ENCODE measurements around the gene SAP30BP. TPM values are rescaled to one million over a fixed set of nuclear protein-coding genes. Genes with fewer than 3 reads are reported as not detected.

The SAP30BP gene
- total RNA-seq, 4 donors from 2014 or later, result 50.3 to 81.3 (median 77.6) TPM

DNA sequence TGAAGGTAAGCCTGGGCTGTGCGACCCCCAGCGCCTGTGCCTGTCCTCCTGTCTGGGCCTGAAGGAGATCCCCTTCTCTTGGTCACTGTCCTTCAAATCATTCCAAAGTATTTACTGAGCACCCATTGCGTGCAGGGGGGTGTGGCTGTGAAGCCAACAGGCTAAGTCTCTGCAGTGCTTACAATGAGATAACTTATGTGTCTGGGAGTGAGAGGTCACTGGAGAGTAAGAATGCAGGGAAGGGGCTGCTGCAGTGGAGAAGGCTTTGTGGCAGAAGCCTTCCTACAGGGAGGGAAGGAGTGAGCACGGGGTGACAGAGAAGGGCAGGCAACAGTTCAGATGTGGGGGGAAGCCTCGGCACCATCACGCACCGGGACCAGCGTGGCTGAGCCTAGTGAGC lies 45.1 kb upstream of the SAP30BP start:
- H3K27me3 ChIP-seq, result no peaks in the 10 kb centered on the region
- intact Hi-C loops (cut with DNase I), result no loop called here
- WGBS, result 85% methylated on average over 8 of the region's 8 CpGs
- no peaks in the 10 kb centered on the region for H3K4me1 ChIP-seq
- no peaks in the 10 kb centered on the region for H3K9me3 ChIP-seq
- TF ChIP-seq EP300 (IDR thresholded peaks at IDR 0.05) (no peak), POLR2A (IDR thresholded peaks at IDR 0.05; ENCODE audit: low read depth) (no peak), POLR2AphosphoS5 (IDR thresholded peaks at IDR 0.05) (no peak)
- TF ChIP-seq, protein P1, sequence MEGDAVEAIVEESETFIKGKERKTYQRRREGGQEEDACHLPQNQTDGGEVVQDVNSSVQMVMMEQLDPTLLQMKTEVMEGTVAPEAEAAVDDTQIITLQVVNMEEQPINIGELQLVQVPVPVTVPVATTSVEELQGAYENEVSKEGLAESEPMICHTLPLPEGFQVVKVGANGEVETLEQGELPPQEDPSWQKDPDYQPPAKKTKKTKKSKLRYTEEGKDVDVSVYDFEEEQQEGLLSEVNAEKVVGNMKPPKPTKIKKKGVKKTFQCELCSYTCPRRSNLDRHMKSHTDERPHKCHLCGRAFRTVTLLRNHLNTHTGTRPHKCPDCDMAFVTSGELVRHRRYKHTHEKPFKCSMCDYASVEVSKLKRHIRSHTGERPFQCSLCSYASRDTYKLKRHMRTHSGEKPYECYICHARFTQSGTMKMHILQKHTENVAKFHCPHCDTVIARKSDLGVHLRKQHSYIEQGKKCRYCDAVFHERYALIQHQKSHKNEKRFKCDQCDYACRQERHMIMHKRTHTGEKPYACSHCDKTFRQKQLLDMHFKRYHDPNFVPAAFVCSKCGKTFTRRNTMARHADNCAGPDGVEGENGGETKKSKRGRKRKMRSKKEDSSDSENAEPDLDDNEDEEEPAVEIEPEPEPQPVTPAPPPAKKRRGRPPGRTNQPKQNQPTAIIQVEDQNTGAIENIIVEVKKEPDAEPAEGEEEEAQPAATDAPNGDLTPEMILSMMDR (IDR thresholded peaks at IDR 0.05), result no peak
- no peak overlapping the region for H3K4me3 ChIP-seq
- H3K36me3 ChIP-seq, result peaks cover 10 to 99% (median 91%) of the 10 kb centered on the region in 4 donors
- H3K27ac ChIP-seq (replicated peaks in 1 of 4), result no peak overlapping the region
- no peak for DNase-seq (ENCODE audit: extremely low spot score)

DNA sequence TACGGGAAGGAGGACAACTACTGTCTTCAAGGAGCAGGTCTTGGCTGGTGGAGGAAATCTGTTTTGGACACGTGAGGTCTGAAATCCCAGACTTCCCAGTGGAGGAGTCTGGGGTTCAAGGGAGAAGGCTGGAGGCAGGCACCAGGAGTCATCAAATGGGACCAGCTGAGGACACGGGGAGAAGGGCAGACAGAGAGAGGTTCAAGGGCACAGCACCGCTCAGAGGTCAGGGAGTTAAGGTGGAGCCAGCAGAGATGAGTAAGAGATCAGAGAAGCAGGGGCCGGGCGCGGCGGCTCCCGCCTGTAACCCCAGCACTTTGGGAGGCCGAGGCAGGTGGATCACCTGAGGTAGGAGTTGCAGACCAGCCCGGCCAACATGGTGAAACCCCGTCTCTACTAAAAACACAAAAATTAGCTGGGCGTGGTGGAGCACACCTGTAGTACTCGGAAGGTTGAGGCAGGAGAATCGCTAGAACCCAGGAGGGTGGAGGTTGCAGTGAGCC lies 44.3 kb upstream of the SAP30BP start:
- H3K9me3 ChIP-seq, result no peaks in the 10 kb centered on the region
- peaks cover 10 to 97% (median 90%) of the 10 kb centered on the region in 4 donors for H3K36me3 ChIP-seq
- TF ChIP-seq POLR2A (IDR thresholded peaks at IDR 0.05; ENCODE audit: low read depth), result no peak
- no peak for TF ChIP-seq POLR2AphosphoS5 (IDR thresholded peaks at IDR 0.05)
- TF ChIP-seq, protein P1 (IDR thresholded peaks at IDR 0.05), result no peak
- no peak for TF ChIP-seq EP300 (IDR thresholded peaks at IDR 0.05)
- H3K4me3 ChIP-seq, result no peak overlapping the region
- no peaks in the 10 kb centered on the region for H3K27me3 ChIP-seq
- H3K4me1 ChIP-seq, result no peaks in the 10 kb centered on the region
- DNase-seq (ENCODE audit: extremely low spot score), result no peak
- intact Hi-C loops (cut with DNase I), result no loop called here
- H3K27ac ChIP-seq (replicated peaks in 1 of 4), result no peak overlapping the region
- 94% methylated on average over 15 of the region's 15 CpGs for WGBS

DNA sequence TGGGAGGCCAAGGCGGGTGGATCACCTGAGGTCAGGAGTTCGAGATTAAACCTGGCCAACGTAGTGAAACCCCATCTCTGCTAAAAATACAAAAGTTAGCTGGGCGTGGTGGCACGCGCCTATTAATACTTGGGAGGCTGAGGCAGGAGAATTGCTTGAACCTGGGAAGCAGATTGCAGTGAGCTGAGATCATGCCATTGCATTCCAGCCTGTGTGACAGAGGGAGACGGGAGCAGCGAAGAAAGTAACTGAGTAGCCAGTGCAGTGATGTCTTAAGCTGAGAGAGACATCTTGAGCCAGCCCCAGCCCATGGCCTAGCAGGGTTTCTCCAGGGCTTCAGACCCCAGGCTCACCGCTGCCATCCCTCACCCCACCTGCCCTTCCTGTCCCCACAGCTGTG lies 43.8 kb upstream of the SAP30BP start:
- Histone ChIP-seq H3K27me3 (no peaks in the 10 kb centered on the region), H3K9me3 (no peaks in the 10 kb centered on the region), H3K4me3 (no peak overlapping the region), H3K4me1 (no peaks in the 10 kb centered on the region), H3K27ac (replicated peaks in 1 of 4) (no peak overlapping the region), H3K36me3 (peaks cover 10 to 96% (median 85%) of the 10 kb centered on the region in 4 donors)
- TF ChIP-seq EP300 (IDR thresholded peaks at IDR 0.05) (no peak), POLR2AphosphoS5 (IDR thresholded peaks at IDR 0.05) (no peak), POLR2A (IDR thresholded peaks at IDR 0.05; ENCODE audit: low read depth) (no peak)
- TF ChIP-seq, protein P1 (IDR thresholded peaks at IDR 0.05), result no peak
- intact Hi-C loops (cut with DNase I), result no loop called here
- DNase-seq (ENCODE audit: extremely low spot score), result no peak
- WGBS, result 80% methylated on average over 9 of the region's 9 CpGs

DNA sequence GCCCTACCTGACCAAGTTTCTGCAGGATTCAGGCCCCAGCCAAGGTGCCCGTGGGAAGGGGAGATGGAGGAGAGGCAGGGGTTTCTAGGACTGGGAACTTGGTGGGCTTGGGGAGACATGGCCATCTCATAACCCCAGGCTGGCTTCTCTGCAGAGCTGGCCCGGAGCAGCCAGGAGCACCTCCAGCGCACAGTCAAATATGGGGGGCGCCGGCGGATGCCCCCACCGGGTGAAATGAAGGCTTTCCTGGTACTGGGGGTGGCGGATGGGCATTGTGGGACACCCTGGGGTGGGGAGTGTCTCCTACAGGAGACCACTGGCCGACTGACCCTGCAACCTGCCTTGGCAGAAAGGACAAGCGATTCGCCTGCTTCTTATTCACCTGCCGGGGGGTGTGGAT lies 43.1 kb upstream of the SAP30BP start:
- DNase-seq (ENCODE audit: extremely low spot score), result no peak
- TF ChIP-seq, protein P1 (IDR thresholded peaks at IDR 0.05), result no peak
- TF ChIP-seq EP300 (IDR thresholded peaks at IDR 0.05) (no peak), POLR2A (IDR thresholded peaks at IDR 0.05; ENCODE audit: low read depth) (no peak), POLR2AphosphoS5 (IDR thresholded peaks at IDR 0.05) (no peak)
- Histone ChIP-seq H3K4me1 (no peaks in the 10 kb centered on the region), H3K36me3 (peaks cover 10 to 94% (median 81%) of the 10 kb centered on the region in 4 donors), H3K27ac (replicated peaks in 1 of 4) (no peak overlapping the region), H3K4me3 (no peak overlapping the region), H3K27me3 (no peaks in the 10 kb centered on the region), H3K9me3 (no peaks in the 10 kb centered on the region)
- intact Hi-C loops (cut with DNase I), result no loop called here
- 92% methylated on average over 7 of the region's 12 CpGs for WGBS
